K562 (cell line): ENCODE results near the gene GZMM. TPM values are rescaled to one million over a fixed set of nuclear protein-coding genes. Genes with fewer than 3 reads are reported as not detected.
A peak's percentile ranks its signal among the peaks of the same experiment; 100 is the strongest.

Experiments
- BCL6 ChIP-seq: fragments of 250-450 bp; sonication (Bioruptor Pico); IDR thresholded peaks from 2 replicates; pipeline ENCODE4 v1.4.0; 2020
- BMI1 ChIP-seq: fragments of 150-350 bp; IDR thresholded peaks from 2 replicates; pipeline ENCODE4 v1.6.1; 2014; ENCODE audit warnings: low read length
- CTBP1 ChIP-seq: fragments of 450-650 bp; IDR thresholded peaks from 2 replicates; pipeline ENCODE4 v1.6.1; 2016; ENCODE audit warnings: borderline replicate concordance
- CTCF ChIP-seq, 3 experiments: IDR thresholded peaks in 2 of 3; conservative IDR thresholded peaks in 1 of 3; 2 replicates each; pipeline ENCODE4 v1.5.1; 2011 to 2012; ENCODE audit warnings: low read length in 3 of 3, mild to moderate bottlenecking in 3 of 3, control low read depth in 2 of 3, improper control_type of control experiment in 1 of 3, inconsistent platforms in 1 of 3, low read depth in 1 of 3, mixed read lengths in 1 of 3, moderate library complexity in 1 of 3; ENCODE audit not compliant: insufficient read depth in 2 of 3
- CTCFL ChIP-seq: IDR thresholded peaks from 2 replicates; pipeline ENCODE4 v1.6.1; 2011; ENCODE audit warnings: borderline replicate concordance, low read depth, mild to moderate bottlenecking, moderate library complexity, low read length; ENCODE audit not compliant: insufficient read depth, poor library complexity, severe bottlenecking
- GATAD2B ChIP-seq: fragments of 450-650 bp; IDR thresholded peaks from 2 replicates; pipeline ENCODE4 v1.6.1; 2017; ENCODE audit warnings: mild to moderate bottlenecking, borderline replicate concordance
- JUND ChIP-seq, 2 experiments: IDR thresholded peaks; 2 replicates in 1 of 2; 3 replicates in 1 of 2; pipeline ENCODE4 v1.6.1; 2011; ENCODE audit warnings: borderline replicate concordance in 2 of 2, low read depth in 2 of 2, low read length in 2 of 2, improper control_type of control experiment in 1 of 2, missing biosample characterization in 1 of 2, missing genetic modification characterization in 1 of 2, missing genetic modification reagents in 1 of 2
- KDM4B ChIP-seq, 2 experiments: fragments of 450-650 bp in 1 of 2; sonication (generic) in 1 of 2; IDR thresholded peaks; 2 replicates each; pipeline ENCODE4 v1.6.1; 2016 to 2017; ENCODE audit warnings: borderline replicate concordance in 2 of 2, antibody characterized with exemption in 1 of 2, low read depth in 1 of 2, mild to moderate bottlenecking in 1 of 2
- MYNN ChIP-seq, 2 experiments: sonication (generic); formaldehyde crosslinking in 1 of 2; IDR thresholded peaks; 2 replicates each; pipeline versions ENCODE4 v1.5.0 to v1.6.1; 2016 to 2020; ENCODE audit warnings: antibody characterized with exemption in 1 of 2, missing genetic modification reagents in 1 of 2
- NFYB ChIP-seq: IDR thresholded peaks from 2 replicates; pipeline ENCODE4 v1.6.1; 2011; ENCODE audit warnings: mild to moderate bottlenecking, moderate library complexity; ENCODE audit not compliant: insufficient read length; ENCODE audit errors: extremely low read depth
- PHF20 ChIP-seq: fragments of 450-650 bp; IDR thresholded peaks from 2 replicates; pipeline ENCODE4 v1.6.1; 2018; ENCODE audit not compliant: partially characterized antibody
- PKNOX1 ChIP-seq: fragments of 450-650 bp; IDR thresholded peaks from 2 replicates; pipeline ENCODE4 v1.6.1; 2016
- SFPQ ChIP-seq: fragments of 200-400 bp; formaldehyde crosslinking; IDR thresholded peaks from 2 replicates; pipeline ENCODE4 v1.6.1; 2017; ENCODE audit warnings: mild to moderate bottlenecking, low read depth, low read length, moderate library complexity
- TARDBP ChIP-seq: fragments of 450-650 bp; IDR thresholded peaks from 2 replicates; pipeline ENCODE4 v1.6.1; 2016
- XRCC5 ChIP-seq: fragments of 200-400 bp; formaldehyde crosslinking; IDR thresholded peaks from 2 replicates; pipeline ENCODE4 v1.6.1; 2017; ENCODE audit warnings: low read depth, mild to moderate bottlenecking, low read length
- YY1 ChIP-seq, 3 experiments: IDR thresholded peaks; 2 replicates each; pipeline ENCODE4 v1.6.1; 2011; ENCODE audit warnings: low read length in 2 of 3, mild to moderate bottlenecking in 2 of 3, moderate library complexity in 2 of 3, borderline replicate concordance in 1 of 3, control low read depth in 1 of 3, low read depth in 1 of 3; ENCODE audit not compliant: insufficient read depth in 3 of 3, insufficient replicate concordance in 2 of 3, control insufficient read depth in 1 of 3, insufficient read length in 1 of 3; ENCODE audit errors: extremely low read depth in 1 of 3
- ZNF3 ChIP-seq: fragments of 250-450 bp; sonication (Bioruptor Pico); IDR thresholded peaks from 2 replicates; pipeline ENCODE4 v1.5.0; 2021; ENCODE audit warnings: mild to moderate bottlenecking, moderate library complexity
- polyA plus RNA-seq, 8 experiments: library from polyadenylated mRNA; depleted of rRNA in 4 of 8; stranded (reverse) in 5 of 8; unstranded in 3 of 8; fragments of >200 nt; fragmentation: Nextera tagmentation in 2 of 8; fragmentation: Illumina TruSeq in 1 of 8; extraction: Ambion mirVana in 2 of 8; extraction: Trizol in 1 of 8; gene quantifications; 2 replicates each; pipeline versions ENCODE4 v1.2.1 to v1.2.3, GENCODE V29; 2011 to 2014; ENCODE audit warnings: inconsistent platforms in 1 of 8, missing spikeins in 1 of 8
- total RNA-seq, 7 experiments: library from RNA; depleted of rRNA in 6 of 7; stranded (reverse); fragments of >200 nt in 6 of 7; fragmentation: Illumina TruSeq in 2 of 7; extraction: Trizol in 2 of 7; gene quantifications; 2 replicates each; pipeline versions ENCODE4 v1.2.1 to v1.2.3, GENCODE V29; 2011 to 2021; ENCODE audit warnings: low replicate concordance in 1 of 7

The GZMM gene
- total and polyA plus RNA-seq, 9 of the 15 experiments (the other 6 are each of a cell fraction or from before 2014, with no cell fraction given), result 0.08 to 2.6 (median 0.70) TPM; not detected in 2

GRCh38 chr19:506404-507285, 37.2 kb upstream of the GZMM start (continued):
- TF ChIP-seq CTCFL (peak; percentile 48), GATAD2B (peak; percentile 85), SFPQ (no peak), JUND (IDR thresholded peaks at IDR 0.05; ENCODE audit: borderline replicate concordance, low read depth, low read length) (0 out of 2 replicates have a peak, but pooled peaks have one; percentile 3), JUND (tag; IDR thresholded peaks at IDR 0.05; ENCODE audit: borderline replicate concordance, low read depth, low read length) (peak; percentile 54; the same call in 2 of the 3 replicates), BMI1 (peak; percentile 83), MYNN (IDR thresholded peaks at IDR 0.05) (peak; percentile 67), MYNN (CRISPR knock-in tag; IDR thresholded peaks at IDR 0.05) (no peak), CTBP1 (peak; percentile 87; the same call in 1 of the 2 replicates), BCL6 (CRISPR knock-in tag) (no peak), TARDBP (0 out of 2 replicates have a peak, but pooled peaks have one; percentile 16), PHF20 (peak; percentile 40), XRCC5 (peak; percentile 45; the same call in 1 of the 2 replicates), KDM4B (IDR thresholded peaks at IDR 0.05; ENCODE audit: borderline replicate concordance in 2 of 2, low read depth in 1 of 2) (peak in 1 of 2 experiments; percentile 74; a peak in 1 of 4 replicates), YY1 (IDR thresholded peaks at IDR 0.05; ENCODE audit: borderline replicate concordance in 1 of 3, control insufficient read depth in 1 of 3, extremely low read depth in 1 of 3, insufficient read depth in 3 of 3, insufficient read length in 1 of 3, insufficient replicate concordance in 2 of 3, low read depth in 1 of 3, low read length in 2 of 3) (peak in 1 of 3 experiments; percentile 47), NFYB (peak; percentile 42), ZNF3 (no peak), PKNOX1 (peak; percentile 71), CTCF (IDR thresholded peaks at IDR 0.05 in 2 of 3, conservative IDR thresholded peaks at IDR 0.05 in 1 of 3; ENCODE audit: insufficient read depth in 2 of 3, low read depth in 1 of 3, low read length in 3 of 3) (peak; percentile 94 to 98 (median 96))
